Smooth muscle cell (in vitro differentiated cells): ENCODE data around the gene PARD3. TPM values are rescaled to one million over a fixed set of nuclear protein-coding genes. Genes with fewer than 3 reads are reported as not detected.

Experiments used
- DNase-seq: peaks from one replicate; lab custom pipeline; 2025; ENCODE audit not compliant: unreplicated experiment; lab: John Stamatoyannopoulos, UW
- H2AFZ ChIP-seq: fragments of 200-600 bp; sonication (generic); 2 replicates; pipeline ENCODE4 v1.6.0; 2016; ENCODE audit warnings: antibody characterized with exemption, low read depth, mild to moderate bottlenecking
- H3F3A ChIP-seq: fragments of 200-600 bp; sonication (generic); 2 replicates; pipeline ENCODE4 v1.6.0; 2017; ENCODE audit warnings: antibody characterized with exemption, low read depth
- H3K27ac ChIP-seq: fragments of 200-600 bp; sonication (generic); 2 replicates; pipeline ENCODE4 v1.5.1; 2016; ENCODE audit warnings: low read depth, mild to moderate bottlenecking
- H3K27me3 ChIP-seq: fragments of 200-600 bp; sonication (generic); 2 replicates; pipeline ENCODE4 v1.6.1; 2016; ENCODE audit warnings: low read depth, mild to moderate bottlenecking
- H3K36me3 ChIP-seq: fragments of 200-600 bp; sonication (generic); 2 replicates; pipeline ENCODE4 v1.5.1; 2016; ENCODE audit warnings: low read depth
- H3K4me1 ChIP-seq: fragments of 200-600 bp; sonication (generic); 2 replicates; pipeline ENCODE4 v1.5.1; 2016; ENCODE audit warnings: low read depth
- H3K4me2 ChIP-seq: fragments of 200-600 bp; sonication (generic); 2 replicates; pipeline ENCODE4 v1.6.0; 2016; ENCODE audit warnings: mild to moderate bottlenecking
- H3K4me3 ChIP-seq: fragments of 200-600 bp; sonication (generic); 2 replicates; pipeline ENCODE4 v1.5.1; 2016; ENCODE audit warnings: mild to moderate bottlenecking
- H3K79me2 ChIP-seq: fragments of 200-600 bp; sonication (generic); 2 replicates; pipeline ENCODE4 v1.6.0; 2016; ENCODE audit warnings: low read depth, mild to moderate bottlenecking
- H3K9ac ChIP-seq: fragments of 200-600 bp; sonication (generic); 2 replicates; pipeline ENCODE4 v1.6.0; 2016; ENCODE audit warnings: low read depth
- H3K9me3 ChIP-seq: fragments of 200-600 bp; sonication (generic); replicated peaks from 2 replicates; pipeline ENCODE4 v1.5.1; 2016; ENCODE audit warnings: low read depth
- H4K20me1 ChIP-seq: fragments of 200-600 bp; sonication (generic); 2 replicates; pipeline ENCODE4 v1.6.0; 2016; ENCODE audit warnings: low read depth
- WGBS: methylation state at CpG from one replicate; pipeline ENCODE4 v1.1.7; 2016; ENCODE audit warnings: low lambda C conversion rate; 5-methylcytosine and 5-hydroxymethylcytosine counted together
- polyA plus RNA-seq: library from polyadenylated mRNA; unstranded; fragments of >200 nt; fragmentation: Nextera tagmentation; extraction: Ambion mirVana; gene quantifications from 2 replicates; pipeline ENCODE4 v1.2.1, GENCODE V29; 2016
- total RNA-seq: library from RNA; depleted of rRNA; stranded (reverse); fragments of >200 nt; gene quantifications from 2 replicates; pipeline ENCODE4 v1.2.3, GENCODE V29; 2014
- TF ChIP-seq, protein P1 (sequence below): fragments of 200-600 bp; sonication (generic); IDR thresholded peaks from 2 replicates; pipeline ENCODE4 v1.5.1; 2017; ENCODE audit warnings: borderline replicate concordance, mild to moderate bottlenecking, antibody characterized with exemption; ENCODE audit not compliant: insufficient read depth, poor library complexity, severe bottlenecking

PARD3 gene
- total and polyA plus RNA-seq, 2 experiments from 2014 or later: 17.5 to 26.0 TPM

DNA sequence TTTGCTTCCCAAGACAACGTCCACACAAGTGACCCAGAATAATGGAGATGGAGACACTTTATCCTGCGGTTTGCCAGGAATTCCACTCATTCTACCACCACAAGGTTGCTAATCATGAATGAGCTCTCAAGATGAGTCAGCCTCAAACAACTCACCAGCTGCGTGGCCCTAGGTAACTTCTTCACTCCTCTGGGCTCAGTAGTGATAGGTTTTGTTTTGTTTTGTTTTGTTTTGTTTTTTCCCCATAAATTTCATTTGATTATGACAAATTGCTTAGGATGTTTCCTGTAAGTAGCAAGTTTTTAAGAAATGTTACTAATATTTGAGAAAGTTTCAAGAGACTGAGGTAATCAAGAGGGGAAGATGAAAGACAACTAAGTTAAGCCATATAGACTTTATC, 286.8 kb downstream of the PARD3 start:
- Histone ChIP-seq H3K9me3 (no peaks in the 10 kb centered on the region), H3K27me3 (no peaks in the 10 kb centered on the region), H3K79me2 (peaks cover 10% of the 10 kb centered on the region), H3K36me3 (no peaks in the 10 kb centered on the region), H3K4me2 (peak overlapping the region; percentile 62), H3F3A (peaks cover 7% of the 10 kb centered on the region), H3K9ac (peak overlapping the region; percentile 10), H3K4me3 (no peak overlapping the region), H2AFZ (no peak overlapping the region), H4K20me1 (no peaks in the 10 kb centered on the region), H3K27ac (peak overlapping the region; percentile 93), H3K4me1 (peaks cover 32% of the 10 kb centered on the region)
- no peak for DNase-seq
- WGBS: 1% methylated on average over 3 of the region's 3 CpGs
- TF ChIP-seq, protein P1, sequence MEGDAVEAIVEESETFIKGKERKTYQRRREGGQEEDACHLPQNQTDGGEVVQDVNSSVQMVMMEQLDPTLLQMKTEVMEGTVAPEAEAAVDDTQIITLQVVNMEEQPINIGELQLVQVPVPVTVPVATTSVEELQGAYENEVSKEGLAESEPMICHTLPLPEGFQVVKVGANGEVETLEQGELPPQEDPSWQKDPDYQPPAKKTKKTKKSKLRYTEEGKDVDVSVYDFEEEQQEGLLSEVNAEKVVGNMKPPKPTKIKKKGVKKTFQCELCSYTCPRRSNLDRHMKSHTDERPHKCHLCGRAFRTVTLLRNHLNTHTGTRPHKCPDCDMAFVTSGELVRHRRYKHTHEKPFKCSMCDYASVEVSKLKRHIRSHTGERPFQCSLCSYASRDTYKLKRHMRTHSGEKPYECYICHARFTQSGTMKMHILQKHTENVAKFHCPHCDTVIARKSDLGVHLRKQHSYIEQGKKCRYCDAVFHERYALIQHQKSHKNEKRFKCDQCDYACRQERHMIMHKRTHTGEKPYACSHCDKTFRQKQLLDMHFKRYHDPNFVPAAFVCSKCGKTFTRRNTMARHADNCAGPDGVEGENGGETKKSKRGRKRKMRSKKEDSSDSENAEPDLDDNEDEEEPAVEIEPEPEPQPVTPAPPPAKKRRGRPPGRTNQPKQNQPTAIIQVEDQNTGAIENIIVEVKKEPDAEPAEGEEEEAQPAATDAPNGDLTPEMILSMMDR: no peak

DNA sequence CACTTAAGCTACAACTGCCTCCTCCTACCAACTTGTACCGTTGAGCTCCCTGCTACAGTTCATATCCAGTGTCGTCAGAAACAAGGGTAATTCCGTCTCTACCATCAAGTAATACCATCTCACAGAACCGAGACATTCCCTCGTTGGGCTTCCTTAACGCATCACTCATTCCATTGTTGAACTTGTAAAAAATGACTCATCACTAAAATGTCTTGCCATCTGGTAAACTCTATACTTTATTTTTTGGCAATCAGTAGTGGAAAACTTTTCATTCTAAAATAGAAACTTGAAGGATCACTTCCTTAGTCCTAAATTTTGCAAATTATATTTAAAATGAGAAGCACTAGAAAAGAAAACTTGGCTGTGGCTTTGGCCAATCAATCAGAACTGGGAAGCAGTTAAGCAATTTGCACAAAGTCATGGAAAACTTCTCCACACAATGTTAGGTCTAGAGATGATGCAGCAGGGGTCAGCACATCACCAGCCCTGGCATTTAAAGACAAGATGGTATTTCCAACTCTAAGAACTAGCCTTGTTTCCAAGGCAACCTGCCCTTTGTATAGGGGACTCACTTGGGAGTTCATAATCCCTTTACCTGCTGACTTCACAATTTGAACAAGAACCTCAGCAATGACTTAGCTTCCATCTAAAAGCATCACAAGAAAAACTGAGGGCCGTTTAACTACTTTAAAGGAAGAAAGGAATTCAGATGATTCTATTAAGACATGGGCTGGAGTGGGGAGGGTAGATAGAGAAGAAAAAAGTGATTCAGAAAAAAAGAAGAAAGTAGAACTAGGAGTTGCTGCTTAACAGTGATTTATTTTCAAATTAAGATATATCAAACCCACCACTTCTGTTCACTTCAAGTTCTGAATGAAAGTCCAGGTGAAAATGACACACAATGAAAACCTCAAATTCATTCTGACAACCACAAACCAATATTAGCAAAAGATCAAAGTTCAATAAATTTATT, 288.1 kb downstream of the PARD3 start:
- no peaks in the 10 kb centered on the region for H3K9me3 ChIP-seq
- H3K4me1 ChIP-seq: peaks cover 32% of the 10 kb centered on the region
- no peak overlapping the region for H3K4me3 ChIP-seq
- TF ChIP-seq, protein P1: no peak
- H3K79me2 ChIP-seq: peaks cover 5% of the 10 kb centered on the region
- peaks cover 7% of the 10 kb centered on the region for H3F3A ChIP-seq
- H4K20me1 ChIP-seq: no peaks in the 10 kb centered on the region
- no peak for DNase-seq
- peak overlapping the region; percentile 62 for H3K4me2 ChIP-seq
- peak overlapping the region; percentile 81 for H3K9ac ChIP-seq
- H3K36me3 ChIP-seq: no peaks in the 10 kb centered on the region
- H3K27me3 ChIP-seq: no peaks in the 10 kb centered on the region
- peak overlapping the region; percentile 93 for H3K27ac ChIP-seq
- 9% methylated on average over 7 of the region's 7 CpGs for WGBS
- H2AFZ ChIP-seq: no peak overlapping the region

DNA sequence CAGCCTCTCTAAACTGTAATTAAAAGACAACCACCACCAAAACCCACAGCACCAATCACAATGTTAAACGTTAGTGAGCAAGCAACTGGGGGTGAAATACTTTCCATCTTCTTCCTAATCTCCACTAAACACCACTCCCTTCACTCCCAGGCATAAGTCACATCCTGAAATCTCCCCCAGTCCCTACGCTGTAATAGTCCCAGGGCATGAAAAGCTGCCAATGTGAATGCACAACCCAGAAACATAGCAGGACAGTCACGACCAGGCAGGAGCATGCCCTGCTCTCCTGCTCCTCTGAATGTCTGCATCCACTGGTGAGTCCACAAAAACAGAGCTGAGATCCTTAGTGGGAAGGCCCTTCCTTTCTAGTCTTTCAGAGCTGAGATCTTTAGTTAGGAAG, 288.9 kb downstream of the PARD3 start:
- TF ChIP-seq, protein P1: no peak
- Histone ChIP-seq H3K27me3 (no peaks in the 10 kb centered on the region), H3K4me1 (peaks cover 32% of the 10 kb centered on the region), H4K20me1 (no peaks in the 10 kb centered on the region), H3K4me2 (peak overlapping the region; percentile 62), H3F3A (peaks cover 7% of the 10 kb centered on the region), H2AFZ (no peak overlapping the region), H3K27ac (peak overlapping the region; percentile 93), H3K9ac (peak overlapping the region; percentile 81), H3K9me3 (no peaks in the 10 kb centered on the region), H3K4me3 (no peak overlapping the region), H3K36me3 (no peaks in the 10 kb centered on the region), H3K79me2 (no peaks in the 10 kb centered on the region)
- no peak for DNase-seq
- WGBS: 39% methylated on average over 3 of the region's 3 CpGs
